ENCODE measurements around the gene MGAT3.

DNA sequence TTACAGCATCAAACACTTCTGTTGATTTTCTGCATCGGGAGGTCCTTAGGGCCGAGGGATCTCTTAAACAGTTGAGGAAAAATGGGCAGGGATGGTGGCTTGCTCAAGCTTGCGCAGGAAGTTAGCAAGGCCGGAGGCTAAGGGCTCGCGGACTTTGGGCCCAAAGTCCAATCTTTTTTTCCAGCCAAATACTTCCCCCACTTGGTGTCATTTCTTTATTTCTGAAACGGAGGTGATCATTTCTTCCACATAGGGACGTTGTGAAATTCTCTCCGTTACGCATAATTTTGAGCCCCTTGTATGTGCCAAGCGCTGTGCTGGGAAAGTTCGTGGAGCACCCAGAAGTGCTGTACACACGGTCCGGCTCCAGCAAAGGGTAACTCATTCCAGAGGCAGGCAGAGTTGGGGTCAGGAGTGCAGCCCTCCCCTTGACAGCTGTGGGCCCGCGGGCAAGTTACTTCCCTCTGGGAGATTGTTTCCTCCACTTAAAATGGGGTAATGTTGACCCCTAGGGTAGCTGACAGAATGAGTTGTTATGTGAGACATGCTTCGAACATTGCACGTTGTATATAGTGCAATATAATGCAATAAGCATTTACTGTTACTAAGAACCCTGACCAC is 46.1 kb downstream of the MGAT3 start:
- TF ChIP-seq PCBP2 (IDR thresholded peaks at IDR 0.05; ENCODE audit: low read depth, low read length, poor library complexity, severe bottlenecking) (no peak), EZH2 (IDR thresholded peaks at IDR 0.05; ENCODE audit: borderline replicate concordance, low read depth, low read length) (no peak), CTCF (IDR thresholded peaks at IDR 0.05 in 2 of 3, conservative IDR thresholded peaks at IDR 0.05 in 1 of 3; ENCODE audit: insufficient read depth in 2 of 3, low read depth in 1 of 3, low read length in 3 of 3) (no peak), EP300 (IDR thresholded peaks at IDR 0.05; ENCODE audit: low read length) (no peak), POLR2A (conservative IDR thresholded peaks at IDR 0.05) (no peak), SREBF2 (CRISPR knock-in tag; IDR thresholded peaks at IDR 0.05) (no peak), SMAD4 (CRISPR knock-in tag; conservative IDR thresholded peaks at IDR 0.05) (no peak), YY1 (IDR thresholded peaks at IDR 0.05; ENCODE audit: borderline replicate concordance in 1 of 3, control insufficient read depth in 1 of 3, extremely low read depth in 1 of 3, insufficient read depth in 3 of 3, insufficient read length in 1 of 3, insufficient replicate concordance in 2 of 3, low read depth in 1 of 3, low read length in 2 of 3) (no peak), CREB5 (CRISPR knock-in tag; IDR thresholded peaks at IDR 0.05) (no peak), ZNF274 (IDR thresholded peaks at IDR 0.05; ENCODE audit: borderline replicate concordance, low read depth, low read length) (no peak), TAF1 (IDR thresholded peaks at IDR 0.05; ENCODE audit: control insufficient read depth, extremely low read depth, insufficient read depth, low read length, severe bottlenecking) (no peak), ZNF224 (CRISPR knock-in tag; IDR thresholded peaks at IDR 0.05) (no peak)
- TF ChIP-seq, protein P1, sequence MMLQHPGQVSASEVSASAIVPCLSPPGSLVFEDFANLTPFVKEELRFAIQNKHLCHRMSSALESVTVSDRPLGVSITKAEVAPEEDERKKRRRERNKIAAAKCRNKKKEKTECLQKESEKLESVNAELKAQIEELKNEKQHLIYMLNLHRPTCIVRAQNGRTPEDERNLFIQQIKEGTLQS (IDR thresholded peaks at IDR 0.05), result no peak
- TF ChIP-seq, protein P1 (CRISPR knock-in tag; conservative IDR thresholded peaks at IDR 0.05), result no peak
- TF ChIP-seq, protein P2, sequence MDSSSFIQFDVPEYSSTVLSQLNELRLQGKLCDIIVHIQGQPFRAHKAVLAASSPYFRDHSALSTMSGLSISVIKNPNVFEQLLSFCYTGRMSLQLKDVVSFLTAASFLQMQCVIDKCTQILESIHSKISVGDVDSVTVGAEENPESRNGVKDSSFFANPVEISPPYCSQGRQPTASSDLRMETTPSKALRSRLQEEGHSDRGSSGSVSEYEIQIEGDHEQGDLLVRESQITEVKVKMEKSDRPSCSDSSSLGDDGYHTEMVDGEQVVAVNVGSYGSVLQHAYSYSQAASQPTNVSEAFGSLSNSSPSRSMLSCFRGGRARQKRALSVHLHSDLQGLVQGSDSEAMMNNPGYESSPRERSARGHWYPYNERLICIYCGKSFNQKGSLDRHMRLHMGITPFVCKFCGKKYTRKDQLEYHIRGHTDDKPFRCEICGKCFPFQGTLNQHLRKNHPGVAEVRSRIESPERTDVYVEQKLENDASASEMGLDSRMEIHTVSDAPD (CRISPR knock-in tag; IDR thresholded peaks at IDR 0.05), result no peak
